ENCODE results near the gene POLR1A.

Gene POLR1A

GRCh38 chr2:86015699-86016098 lies 90.0 kb downstream of the POLR1A start:
- no peak overlapping the region for H3K4me3 Mint-ChIP-seq
- H3K4me1 Mint-ChIP-seq = peaks cover 10% of the 10 kb centered on the region
- H3K36me3 Mint-ChIP-seq (ENCODE audit: insufficient read depth) = peaks cover 5% of the 10 kb centered on the region
- peaks cover 6% of the 10 kb centered on the region for H3K9me3 Mint-ChIP-seq
- H3K27me3 Mint-ChIP-seq = no peaks in the 10 kb centered on the region
- H3K27ac Mint-ChIP-seq (ENCODE audit: low read depth) = no peak overlapping the region
- DNase-seq (ENCODE audit: low spot score in 2 of 2) (no peak), ATAC-seq (replicated peaks; ENCODE audit: extremely low read depth, poor library complexity, severe bottlenecking) (no peak)

DNA sequence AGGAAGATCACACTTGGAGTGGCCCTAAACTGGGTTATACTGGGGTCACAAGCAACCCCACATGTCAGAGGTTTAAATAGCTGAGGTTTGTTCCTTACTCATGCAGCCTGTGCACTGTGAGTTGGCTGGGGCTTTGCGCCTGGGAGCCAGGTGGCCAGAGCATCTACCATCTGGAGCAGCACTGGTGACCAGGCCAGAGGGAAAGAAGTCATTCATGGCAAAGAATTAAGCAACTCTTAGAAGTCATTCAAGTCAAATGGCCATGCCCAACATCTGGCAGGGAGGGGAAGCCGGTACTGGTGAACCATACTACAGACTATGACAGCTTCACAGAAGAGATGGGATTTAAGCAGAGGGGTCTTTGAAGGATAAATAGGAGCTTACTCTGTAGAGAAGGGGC lies 90.7 kb downstream of the POLR1A start:
- Mint-ChIP-seq H3K9me3 (peaks cover 6% of the 10 kb centered on the region), H3K4me1 (peaks cover 10% of the 10 kb centered on the region), H3K4me3 (no peak overlapping the region), H3K27ac (ENCODE audit: low read depth) (no peak overlapping the region), H3K27me3 (no peaks in the 10 kb centered on the region), H3K36me3 (ENCODE audit: insufficient read depth) (peaks cover 3% of the 10 kb centered on the region)
- DNase-seq (ENCODE audit: low spot score in 2 of 2) (no peak), ATAC-seq (replicated peaks; ENCODE audit: extremely low read depth, poor library complexity, severe bottlenecking) (no peak)

GRCh38 chr2:86014493-86014892 lies 91.2 kb downstream of the POLR1A start:
- DNase-seq (ENCODE audit: low spot score in 2 of 2) (no peak), ATAC-seq (replicated peaks; ENCODE audit: extremely low read depth, poor library complexity, severe bottlenecking) (no peak)
- Mint-ChIP-seq H3K4me1 (peaks cover 10% of the 10 kb centered on the region), H3K9me3 (peaks cover 6% of the 10 kb centered on the region), H3K27ac (ENCODE audit: low read depth) (no peak overlapping the region), H3K4me3 (no peak overlapping the region), H3K27me3 (no peaks in the 10 kb centered on the region), H3K36me3 (ENCODE audit: insufficient read depth) (peaks cover 3% of the 10 kb centered on the region)

- no peaks in the 10 kb centered on the region for H3K27me3 Mint-ChIP-seq
- H3K36me3 Mint-ChIP-seq (ENCODE audit: insufficient read depth) = no peaks in the 10 kb centered on the region
- peaks cover 6% of the 10 kb centered on the region for H3K9me3 Mint-ChIP-seq
- no peak for ATAC-seq (replicated peaks; ENCODE audit: extremely low read depth, poor library complexity, severe bottlenecking)
- no peak overlapping the region for H3K27ac Mint-ChIP-seq (ENCODE audit: low read depth)
- DNase-seq (ENCODE audit: low spot score in 2 of 2) = no peak
- H3K4me3 Mint-ChIP-seq = no peak overlapping the region
- peaks cover 6% of the 10 kb centered on the region for H3K4me1 Mint-ChIP-seq
Measured at GRCh38 chr2:86012007-86012712, 93.5 kb downstream of the POLR1A start.

- H3K36me3 Mint-ChIP-seq (ENCODE audit: insufficient read depth) = no peaks in the 10 kb centered on the region
- no peaks in the 10 kb centered on the region for H3K27me3 Mint-ChIP-seq
- H3K9me3 Mint-ChIP-seq = peaks cover 6% of the 10 kb centered on the region
- DNase-seq (ENCODE audit: low spot score in 2 of 2) = no peak
- no peak for ATAC-seq (replicated peaks; ENCODE audit: extremely low read depth, poor library complexity, severe bottlenecking)
- no peak overlapping the region for H3K27ac Mint-ChIP-seq (ENCODE audit: low read depth)
- no peaks in the 10 kb centered on the region for H3K4me1 Mint-ChIP-seq
- H3K4me3 Mint-ChIP-seq = no peak overlapping the region
Measured at GRCh38 chr2:86011449-86011941, 94.2 kb downstream of the POLR1A start.

DNA sequence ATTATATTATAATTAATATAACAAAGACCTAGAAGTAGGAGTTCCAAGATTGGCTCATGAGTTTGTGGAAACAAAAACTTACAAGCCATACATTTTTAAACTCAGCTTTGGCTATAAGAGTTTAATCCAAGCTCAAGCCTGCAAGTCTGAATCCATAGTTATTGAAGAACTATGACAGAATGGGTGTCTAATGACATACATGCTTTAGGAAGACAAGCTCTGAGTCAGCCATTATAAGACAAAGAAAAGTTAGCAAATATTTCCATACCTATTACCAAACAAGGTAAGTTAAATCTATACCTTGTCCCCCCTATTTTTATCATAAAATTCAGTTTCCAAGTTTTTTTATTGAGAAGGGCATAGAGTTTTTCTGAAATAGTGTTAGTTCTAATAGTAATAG lies 95.6 kb downstream of the POLR1A start:
- Mint-ChIP-seq H3K27ac (ENCODE audit: low read depth) (no peak overlapping the region), H3K9me3 (peaks cover 6% of the 10 kb centered on the region), H3K4me1 (no peaks in the 10 kb centered on the region), H3K36me3 (ENCODE audit: insufficient read depth) (no peaks in the 10 kb centered on the region), H3K4me3 (no peak overlapping the region), H3K27me3 (no peaks in the 10 kb centered on the region)
- no peak for ATAC-seq (replicated peaks; ENCODE audit: extremely low read depth, poor library complexity, severe bottlenecking)
- DNase-seq (ENCODE audit: low spot score in 2 of 2) = no peak

- Mint-ChIP-seq H3K9me3 (no peaks in the 10 kb centered on the region), H3K27me3 (no peaks in the 10 kb centered on the region), H3K36me3 (ENCODE audit: insufficient read depth) (no peaks in the 10 kb centered on the region), H3K4me3 (no peak overlapping the region), H3K4me1 (no peaks in the 10 kb centered on the region), H3K27ac (ENCODE audit: low read depth) (no peak overlapping the region)
- ATAC-seq (replicated peaks; ENCODE audit: extremely low read depth, poor library complexity, severe bottlenecking) = no peak
- DNase-seq (ENCODE audit: low spot score in 2 of 2) = no peak
Measured at GRCh38 chr2:86006524-86006923, 99.2 kb downstream of the POLR1A start.

DNA sequence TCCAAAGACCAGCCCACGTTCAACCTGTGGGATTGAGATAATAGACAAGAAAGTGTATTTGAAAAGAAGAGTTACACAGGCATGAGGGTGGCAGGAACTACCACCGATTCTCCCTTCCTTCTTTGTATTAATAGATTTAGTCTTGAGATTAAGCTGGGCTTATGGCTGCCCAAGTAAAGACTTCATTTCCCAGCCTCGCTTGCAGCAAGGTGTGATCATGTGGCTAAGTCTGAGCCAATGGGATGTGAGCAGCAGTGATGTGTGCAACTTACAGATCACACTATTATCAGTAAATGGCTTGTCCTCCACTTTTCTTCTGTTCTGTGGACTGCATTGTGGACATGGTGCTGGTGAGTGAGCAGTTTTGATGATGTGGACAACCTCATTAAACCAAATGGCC lies 101.7 kb downstream of the POLR1A start:
- no peak overlapping the region for H3K27ac Mint-ChIP-seq (ENCODE audit: low read depth)
- H3K4me3 Mint-ChIP-seq = no peak overlapping the region
- peaks cover 5% of the 10 kb centered on the region for H3K9me3 Mint-ChIP-seq
- DNase-seq (ENCODE audit: low spot score in 2 of 2) (no peak), ATAC-seq (replicated peaks; ENCODE audit: extremely low read depth, poor library complexity, severe bottlenecking) (no peak)
- no peaks in the 10 kb centered on the region for H3K36me3 Mint-ChIP-seq (ENCODE audit: insufficient read depth)
- no peaks in the 10 kb centered on the region for H3K27me3 Mint-ChIP-seq
- peaks cover 22% of the 10 kb centered on the region for H3K4me1 Mint-ChIP-seq

- H3K27me3 Mint-ChIP-seq = no peaks in the 10 kb centered on the region
- H3K4me3 Mint-ChIP-seq = no peak overlapping the region
- peaks cover 26% of the 10 kb centered on the region for H3K4me1 Mint-ChIP-seq
- DNase-seq (ENCODE audit: low spot score in 2 of 2) (no peak), ATAC-seq (replicated peaks; ENCODE audit: extremely low read depth, poor library complexity, severe bottlenecking) (no peak)
- no peaks in the 10 kb centered on the region for H3K36me3 Mint-ChIP-seq (ENCODE audit: insufficient read depth)
- no peak overlapping the region for H3K27ac Mint-ChIP-seq (ENCODE audit: low read depth)
- peaks cover 5% of the 10 kb centered on the region for H3K9me3 Mint-ChIP-seq
Measured at GRCh38 chr2:86003104-86003503, 102.6 kb downstream of the POLR1A start.

DNA sequence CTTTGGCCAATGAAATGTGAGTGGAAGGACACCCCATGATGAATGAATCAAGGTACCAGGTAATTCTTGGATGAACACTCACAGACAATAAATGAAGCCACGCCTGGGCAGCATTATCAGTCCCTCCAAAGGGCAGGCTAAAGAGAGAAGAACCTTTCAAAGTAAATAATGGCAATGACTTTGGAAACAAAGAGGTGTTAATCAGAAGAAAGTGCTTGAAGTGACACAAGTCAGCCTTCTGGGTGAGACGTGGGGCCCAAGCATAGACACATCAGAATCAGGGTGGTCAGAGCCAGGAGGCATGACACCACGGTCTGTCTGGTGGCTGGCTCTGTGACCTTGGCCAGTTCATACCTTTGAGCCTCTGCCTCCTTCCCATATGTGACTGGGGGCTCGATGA lies 103.3 kb downstream of the POLR1A start:
- Mint-ChIP-seq H3K4me3 (no peak overlapping the region), H3K4me1 (peaks cover 26% of the 10 kb centered on the region)

GRCh38 chr2:86001326-86001725 lies 104.4 kb downstream of the POLR1A start:
- H3K27me3 Mint-ChIP-seq = no peaks in the 10 kb centered on the region
- H3K4me3 Mint-ChIP-seq = no peak overlapping the region
- H3K9me3 Mint-ChIP-seq = peaks cover 5% of the 10 kb centered on the region
- ATAC-seq (replicated peaks; ENCODE audit: extremely low read depth, poor library complexity, severe bottlenecking) = no peak
- H3K36me3 Mint-ChIP-seq (ENCODE audit: insufficient read depth) = no peaks in the 10 kb centered on the region
- peak overlapping the region; percentile 92 for H3K27ac Mint-ChIP-seq (ENCODE audit: low read depth)
- H3K4me1 Mint-ChIP-seq = peaks cover 32% of the 10 kb centered on the region
- no peak for DNase-seq (ENCODE audit: low spot score in 2 of 2)

More for the DNA sequence above, 103.3 kb downstream of the POLR1A start:
- H3K9me3 Mint-ChIP-seq = peaks cover 5% of the 10 kb centered on the region
- no peak for DNase-seq (ENCODE audit: low spot score in 2 of 2)
- H3K27me3 Mint-ChIP-seq = no peaks in the 10 kb centered on the region
- no peak overlapping the region for H3K27ac Mint-ChIP-seq (ENCODE audit: low read depth)
- no peak for ATAC-seq (replicated peaks; ENCODE audit: extremely low read depth, poor library complexity, severe bottlenecking)
- H3K36me3 Mint-ChIP-seq (ENCODE audit: insufficient read depth) = no peaks in the 10 kb centered on the region

DNA sequence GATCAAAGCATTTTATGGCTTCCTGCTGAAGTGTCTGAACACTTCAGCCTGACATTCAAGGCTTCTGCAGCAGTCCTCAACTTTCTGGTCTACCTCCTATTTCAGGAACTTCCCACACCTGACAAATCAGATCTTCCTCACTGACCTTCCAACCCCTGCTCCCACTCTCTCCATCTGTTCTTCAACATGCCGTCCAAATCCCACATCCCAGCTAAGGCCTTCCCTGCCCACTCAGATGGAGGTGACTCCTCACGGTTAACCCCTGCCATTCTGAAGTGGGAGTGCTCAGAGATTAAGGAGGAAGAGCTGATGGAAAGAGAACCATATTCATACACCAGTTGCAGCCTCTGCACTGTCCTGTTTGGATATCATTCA lies 104.8 kb downstream of the POLR1A start:
- H3K9me3 Mint-ChIP-seq = peaks cover 5% of the 10 kb centered on the region
- DNase-seq (ENCODE audit: low spot score in 2 of 2) = no peak
- peak overlapping the region; percentile 92 for H3K27ac Mint-ChIP-seq (ENCODE audit: low read depth)
- no peaks in the 10 kb centered on the region for H3K36me3 Mint-ChIP-seq (ENCODE audit: insufficient read depth)
- peaks cover 32% of the 10 kb centered on the region for H3K4me1 Mint-ChIP-seq
- no peaks in the 10 kb centered on the region for H3K27me3 Mint-ChIP-seq
- ATAC-seq (replicated peaks; ENCODE audit: extremely low read depth, poor library complexity, severe bottlenecking) = no peak
- H3K4me3 Mint-ChIP-seq = no peak overlapping the region

GRCh38 chr2:86000131-86000937 lies 105.4 kb downstream of the POLR1A start:
- H3K27ac Mint-ChIP-seq (ENCODE audit: low read depth) = peak overlapping the region; percentile 92
- no peaks in the 10 kb centered on the region for H3K27me3 Mint-ChIP-seq
- peak overlapping the region; percentile 25 for H3K4me3 Mint-ChIP-seq
- H3K9me3 Mint-ChIP-seq = peaks cover 5% of the 10 kb centered on the region
- DNase-seq (ENCODE audit: low spot score in 2 of 2) (no peak), ATAC-seq (replicated peaks; ENCODE audit: extremely low read depth, poor library complexity, severe bottlenecking) (no peak)
- peaks cover 34% of the 10 kb centered on the region for H3K4me1 Mint-ChIP-seq
- no peaks in the 10 kb centered on the region for H3K36me3 Mint-ChIP-seq (ENCODE audit: insufficient read depth)
